Measurements from ENCODE around the gene PRR19.
A peak's percentile ranks its signal among the peaks of the same experiment; 100 is the strongest.
"Not testable (repeated sequence)": the region's sequence is repeated elsewhere in the genome, so short reads cannot be mapped to it uniquely, and the experiment has no call there.

Gene PRR19

DNA sequence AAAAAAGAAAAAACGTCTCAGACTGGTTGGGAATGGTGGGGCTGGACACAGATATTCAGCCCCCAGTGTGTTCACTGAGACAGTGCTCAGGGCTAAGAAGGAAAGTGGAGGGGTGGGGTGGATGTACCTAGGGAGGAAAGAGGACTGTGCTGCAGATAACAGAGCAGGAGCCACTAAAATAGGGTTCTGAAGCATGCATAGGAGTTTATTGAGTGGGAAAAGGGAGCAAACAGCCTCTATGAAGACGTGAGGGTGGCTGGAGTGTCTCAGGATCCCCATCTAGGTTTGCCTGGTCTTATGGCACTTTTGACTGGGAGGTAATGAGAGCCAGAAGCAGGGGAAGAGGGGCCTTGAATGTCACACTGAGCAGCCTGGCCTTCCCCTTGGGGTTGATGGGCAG, 26.9 kb downstream of the PRR19 start:
- Histone ChIP-seq H3K27me3 (ENCODE audit: control insufficient read depth in 1 of 2, insufficient read depth in 1 of 2, low read length in 2 of 2) (peaks cover 5 to 10% of the 10 kb centered on the region in 2 experiments), H3K23ac (ENCODE audit: low read length in 2 of 2) (peak overlapping the region in 1 of 2 experiments; percentile 60), H3K14ac (ENCODE audit: low read length in 2 of 2) (no peak overlapping the region), H2BK15ac (ENCODE audit: low read depth, poor library complexity, severe bottlenecking) (no peak overlapping the region), H2BK12ac (ENCODE audit: low read length in 2 of 2) (no peak overlapping the region), H3K18ac (ENCODE audit: low read depth in 1 of 2, low read length in 2 of 2) (no peak overlapping the region), H3K4me3 (ENCODE audit: insufficient read depth in 1 of 2, low read depth in 1 of 2, low read length in 2 of 2) (no peak overlapping the region), H2AK5ac (ENCODE audit: low read length, severe bottlenecking) (no peak overlapping the region), H2BK120ac (ENCODE audit: low read depth, low read length) (no peak overlapping the region), H3K27ac (ENCODE audit: low read length, poor library complexity, severe bottlenecking) (no peak overlapping the region), H4K91ac (ENCODE audit: low read length) (no peak overlapping the region), H3K4me1 (ENCODE audit: control insufficient read depth, insufficient read depth, low read depth, low read length) (peaks cover 25% of the 10 kb centered on the region), H3K79me1 (replicated peaks; ENCODE audit: low read length, poor library complexity, severe bottlenecking) (peaks cover 53% of the 10 kb centered on the region), H3K9me3 (ENCODE audit: control insufficient read depth, low read length) (no peaks in the 10 kb centered on the region), H3K4me2 (ENCODE audit: low read length, poor library complexity, severe bottlenecking) (no peak overlapping the region), H2BK5ac (ENCODE audit: low read depth, low read length, poor library complexity, severe bottlenecking) (no peak overlapping the region), H4K8ac (ENCODE audit: low read length) (no peak overlapping the region), H3K4ac (ENCODE audit: low read depth in 1 of 2, low read length in 2 of 2) (no peak overlapping the region), H2AFZ (ENCODE audit: low read depth, low read length) (no peak overlapping the region), H3K9ac (ENCODE audit: low read length) (no peak overlapping the region), H3K36me3 (ENCODE audit: control insufficient read depth in 1 of 2, insufficient read depth in 2 of 2, low read depth in 1 of 2, low read length in 2 of 2) (peaks cover 0 to 6% of the 10 kb centered on the region in 2 experiments)
- 75% methylated on average over 2 of the region's 2 CpGs for WGBS
- DNase-seq: no peak

DNA sequence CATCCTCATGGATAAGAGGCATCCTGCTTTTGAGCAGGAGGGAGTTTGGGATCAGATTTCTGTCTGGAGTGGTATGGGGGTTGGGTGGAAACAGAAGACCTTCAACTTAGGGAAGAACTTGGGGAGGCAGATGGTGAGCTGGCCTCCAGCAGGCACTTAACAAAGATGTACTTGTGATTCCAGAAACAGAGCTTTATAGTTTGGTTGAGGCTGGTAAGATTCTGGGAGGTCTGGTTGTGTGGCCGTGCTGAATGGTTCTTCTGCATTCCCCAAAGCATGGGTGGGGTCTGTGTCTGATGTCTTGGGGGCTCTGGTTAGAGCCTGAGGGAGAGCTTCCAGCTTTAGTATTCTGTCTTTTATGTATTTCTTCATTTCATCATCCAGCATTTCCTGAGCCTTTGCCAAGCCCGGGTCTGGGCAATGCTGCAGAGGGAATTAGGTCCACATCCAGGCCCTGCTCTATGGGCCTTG, 28.3 kb downstream of the PRR19 start:
- no peak overlapping the region for H2BK5ac ChIP-seq (ENCODE audit: low read depth, low read length, poor library complexity, severe bottlenecking)
- no peak overlapping the region for H4K8ac ChIP-seq (ENCODE audit: low read length)
- no peak overlapping the region for H3K27ac ChIP-seq (ENCODE audit: low read length, poor library complexity, severe bottlenecking)
- WGBS: 84% methylated on average over 2 of the region's 2 CpGs
- H2AFZ ChIP-seq (ENCODE audit: low read depth, low read length): no peak overlapping the region
- no peak overlapping the region for H3K4me2 ChIP-seq (ENCODE audit: low read length, poor library complexity, severe bottlenecking)
- no peak overlapping the region for H2BK15ac ChIP-seq (ENCODE audit: low read depth, poor library complexity, severe bottlenecking)
- H3K36me3 ChIP-seq (ENCODE audit: control insufficient read depth in 1 of 2, insufficient read depth in 2 of 2, low read depth in 1 of 2, low read length in 2 of 2): peaks cover 0 to 18% of the 10 kb centered on the region in 2 experiments
- no peak overlapping the region for H4K91ac ChIP-seq (ENCODE audit: low read length)
- H3K4ac ChIP-seq (ENCODE audit: low read depth in 1 of 2, low read length in 2 of 2): no peak overlapping the region
- peaks cover 14% of the 10 kb centered on the region for H3K4me1 ChIP-seq (ENCODE audit: control insufficient read depth, insufficient read depth, low read depth, low read length)
- no peak overlapping the region for H2BK12ac ChIP-seq (ENCODE audit: low read length in 2 of 2)
- no peak overlapping the region for H3K9ac ChIP-seq (ENCODE audit: low read length)
- H3K18ac ChIP-seq (ENCODE audit: low read depth in 1 of 2, low read length in 2 of 2): no peak overlapping the region
- no peak for DNase-seq
- no peaks in the 10 kb centered on the region for H3K27me3 ChIP-seq (ENCODE audit: control insufficient read depth in 1 of 2, insufficient read depth in 1 of 2, low read length in 2 of 2)
- no peak overlapping the region for H2AK5ac ChIP-seq (ENCODE audit: low read length, severe bottlenecking)
- H3K9me3 ChIP-seq (ENCODE audit: control insufficient read depth, low read length): no peaks in the 10 kb centered on the region
- H3K79me1 ChIP-seq (replicated peaks; ENCODE audit: low read length, poor library complexity, severe bottlenecking): peaks cover 56% of the 10 kb centered on the region
- H2BK120ac ChIP-seq (ENCODE audit: low read depth, low read length): no peak overlapping the region
- H3K23ac ChIP-seq (ENCODE audit: low read length in 2 of 2): no peak overlapping the region
- no peak overlapping the region for H3K4me3 ChIP-seq (ENCODE audit: insufficient read depth in 1 of 2, low read depth in 1 of 2, low read length in 2 of 2)
- no peak overlapping the region for H3K14ac ChIP-seq (ENCODE audit: low read length in 2 of 2)

DNA sequence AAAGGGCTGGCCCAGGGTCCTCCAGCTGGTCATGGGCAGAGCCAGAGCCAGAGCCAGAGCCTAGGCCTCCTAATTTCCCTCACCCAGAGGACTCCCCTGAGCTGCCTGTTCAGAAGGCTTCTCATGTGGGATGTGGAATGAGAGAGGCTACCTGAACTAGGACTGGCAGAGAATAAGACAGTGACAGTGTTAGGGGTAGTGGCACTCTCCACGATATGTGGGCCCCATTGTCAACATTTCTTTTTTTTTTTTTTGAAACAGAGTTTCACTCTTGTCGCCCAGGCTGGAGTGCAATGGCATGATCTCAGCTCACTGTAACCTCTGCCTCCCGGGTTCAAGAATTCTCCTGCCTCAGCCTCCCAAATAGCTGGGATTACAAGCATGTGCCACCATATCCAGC, 29.4 kb downstream of the PRR19 start:
- not testable (repeated sequence) for H2AFZ ChIP-seq (ENCODE audit: low read depth, low read length); H3K4ac ChIP-seq (ENCODE audit: low read depth in 1 of 2, low read length in 2 of 2); H4K8ac ChIP-seq (ENCODE audit: low read length); H4K91ac ChIP-seq (ENCODE audit: low read length); H3K27me3 ChIP-seq (ENCODE audit: control insufficient read depth in 1 of 2, insufficient read depth in 1 of 2, low read length in 2 of 2); H3K14ac ChIP-seq (ENCODE audit: low read length in 2 of 2); H3K18ac ChIP-seq (ENCODE audit: low read depth in 1 of 2, low read length in 2 of 2); H2BK5ac ChIP-seq (ENCODE audit: low read depth, low read length, poor library complexity, severe bottlenecking); H2BK12ac ChIP-seq (ENCODE audit: low read length in 2 of 2); H3K27ac ChIP-seq (ENCODE audit: low read length, poor library complexity, severe bottlenecking); H3K4me2 ChIP-seq (ENCODE audit: low read length, poor library complexity, severe bottlenecking); H2AK5ac ChIP-seq (ENCODE audit: low read length, severe bottlenecking); DNase-seq; H3K4me3 ChIP-seq (ENCODE audit: insufficient read depth in 1 of 2, low read depth in 1 of 2, low read length in 2 of 2); H2BK120ac ChIP-seq (ENCODE audit: low read depth, low read length); H3K9me3 ChIP-seq (ENCODE audit: control insufficient read depth, low read length); H3K9ac ChIP-seq (ENCODE audit: low read length); H2BK15ac ChIP-seq (ENCODE audit: low read depth, poor library complexity, severe bottlenecking); H3K23ac ChIP-seq (ENCODE audit: low read length in 2 of 2); H3K4me1 ChIP-seq (ENCODE audit: control insufficient read depth, insufficient read depth, low read depth, low read length)
- Histone ChIP-seq H3K79me1 (replicated peaks; ENCODE audit: low read length, poor library complexity, severe bottlenecking) (peaks cover 47% of the 10 kb centered on the region), H3K36me3 (ENCODE audit: control insufficient read depth in 1 of 2, insufficient read depth in 2 of 2, low read depth in 1 of 2, low read length in 2 of 2) (peaks cover 3 to 25% of the 10 kb centered on the region in 2 experiments)
- 97% methylated on average over 3 of the region's 3 CpGs for WGBS

DNA sequence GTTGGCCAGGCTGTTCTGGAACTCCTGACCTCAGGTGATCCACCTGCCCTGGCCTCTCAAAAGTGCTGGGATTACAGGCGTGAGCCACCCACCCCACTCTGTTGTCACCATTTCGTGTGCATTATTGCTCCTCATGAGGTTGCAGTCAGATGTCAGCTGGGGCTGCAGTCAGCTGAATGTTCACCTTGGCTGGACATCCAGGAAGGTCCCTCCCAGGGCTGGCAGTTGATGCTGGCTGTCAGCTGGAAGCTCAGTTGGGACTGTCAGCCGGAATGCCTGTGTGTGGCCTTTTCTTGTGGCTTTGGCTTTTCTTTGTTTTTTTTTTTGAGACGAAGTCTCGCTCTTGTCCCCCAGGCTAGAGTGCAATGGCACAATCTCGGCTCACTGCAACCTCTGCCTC, 30.1 kb downstream of the PRR19 start:
- Histone ChIP-seq H3K4me3 (ENCODE audit: insufficient read depth in 1 of 2, low read depth in 1 of 2, low read length in 2 of 2) (no peak overlapping the region), H3K14ac (ENCODE audit: low read length in 2 of 2) (no peak overlapping the region)

More for the DNA sequence above, 30.1 kb downstream of the PRR19 start:
- H3K79me1 ChIP-seq (replicated peaks; ENCODE audit: low read length, poor library complexity, severe bottlenecking): peaks cover 42% of the 10 kb centered on the region
- no peak overlapping the region for H2BK5ac ChIP-seq (ENCODE audit: low read depth, low read length, poor library complexity, severe bottlenecking)
- no peak overlapping the region for H3K23ac ChIP-seq (ENCODE audit: low read length in 2 of 2)
- H4K8ac ChIP-seq (ENCODE audit: low read length): no peak overlapping the region
- H2AFZ ChIP-seq (ENCODE audit: low read depth, low read length): no peak overlapping the region
- no peak overlapping the region for H2AK5ac ChIP-seq (ENCODE audit: low read length, severe bottlenecking)
- WGBS: 96% methylated on average over 6 of the region's 6 CpGs
- H2BK120ac ChIP-seq (ENCODE audit: low read depth, low read length): no peak overlapping the region
- no peak overlapping the region for H2BK12ac ChIP-seq (ENCODE audit: low read length in 2 of 2)
- no peaks in the 10 kb centered on the region for H3K9me3 ChIP-seq (ENCODE audit: control insufficient read depth, low read length)
- H2BK15ac ChIP-seq (ENCODE audit: low read depth, poor library complexity, severe bottlenecking): no peak overlapping the region
- peaks cover 6% of the 10 kb centered on the region for H3K4me1 ChIP-seq (ENCODE audit: control insufficient read depth, insufficient read depth, low read depth, low read length)
- no peak overlapping the region for H3K9ac ChIP-seq (ENCODE audit: low read length)
- no peak overlapping the region for H4K91ac ChIP-seq (ENCODE audit: low read length)
- H3K27me3 ChIP-seq (ENCODE audit: control insufficient read depth in 1 of 2, insufficient read depth in 1 of 2, low read length in 2 of 2): no peaks in the 10 kb centered on the region
- no peak overlapping the region for H3K4me2 ChIP-seq (ENCODE audit: low read length, poor library complexity, severe bottlenecking)
- H3K36me3 ChIP-seq (ENCODE audit: control insufficient read depth in 1 of 2, insufficient read depth in 2 of 2, low read depth in 1 of 2, low read length in 2 of 2): peaks cover 10 to 33% of the 10 kb centered on the region in 2 experiments
- DNase-seq: no peak
- no peak overlapping the region for H3K4ac ChIP-seq (ENCODE audit: low read depth in 1 of 2, low read length in 2 of 2)
- H3K27ac ChIP-seq (ENCODE audit: low read length, poor library complexity, severe bottlenecking): no peak overlapping the region
- no peak overlapping the region for H3K18ac ChIP-seq (ENCODE audit: low read depth in 1 of 2, low read length in 2 of 2)
